ENCODE data around the gene OCSTAMP.

OCSTAMP gene

GRCh38 chr20:46541229-46541935 lies 9.1 kb downstream of the OCSTAMP start:
- TF ChIP-seq ZFX (IDR thresholded peaks at IDR 0.05; ENCODE audit: borderline replicate concordance), result no peak
- no peak for TF ChIP-seq CTCF (IDR thresholded peaks at IDR 0.05)
- H3K27ac ChIP-seq, result no peak overlapping the region

GRCh38 chr20:46539113-46539512 lies 11.3 kb downstream of the OCSTAMP start:
- TF ChIP-seq ZFX (IDR thresholded peaks at IDR 0.05; ENCODE audit: borderline replicate concordance) (no peak), CTCF (IDR thresholded peaks at IDR 0.05) (0 out of 2 replicates have a peak, but pooled peaks have one; percentile 14)

GRCh38 chr20:46530640-46531039 lies 19.8 kb downstream of the OCSTAMP start:
- no peak for TF ChIP-seq CTCF (IDR thresholded peaks at IDR 0.05)
- no peak for TF ChIP-seq ZFX (IDR thresholded peaks at IDR 0.05; ENCODE audit: borderline replicate concordance)
- no peak overlapping the region for H3K27ac ChIP-seq

More at GRCh38 chr20:46539113-46539512, 11.3 kb downstream of the OCSTAMP start:
- no peak overlapping the region for H3K27ac ChIP-seq

- no peak overlapping the region for H3K27ac ChIP-seq
- TF ChIP-seq ZFX (IDR thresholded peaks at IDR 0.05; ENCODE audit: borderline replicate concordance) (no peak), CTCF (IDR thresholded peaks at IDR 0.05) (no peak)
Observed at GRCh38 chr20:46523696-46524328, 26.6 kb downstream of the OCSTAMP start.

GRCh38 chr20:46523108-46523507 lies 27.3 kb downstream of the OCSTAMP start:
- H3K27ac ChIP-seq, result no peak overlapping the region
- TF ChIP-seq ZFX (IDR thresholded peaks at IDR 0.05; ENCODE audit: borderline replicate concordance) (no peak), CTCF (IDR thresholded peaks at IDR 0.05) (no peak)

- TF ChIP-seq ZFX (IDR thresholded peaks at IDR 0.05; ENCODE audit: borderline replicate concordance), result no peak
- TF ChIP-seq CTCF (IDR thresholded peaks at IDR 0.05), result peak; percentile 81
- H3K27ac ChIP-seq, result no peak overlapping the region
Observed at GRCh38 chr20:46520976-46521579, 29.4 kb downstream of the OCSTAMP start.

GRCh38 chr20:46520540-46520939 lies 29.9 kb downstream of the OCSTAMP start:
- no peak for TF ChIP-seq ZFX (IDR thresholded peaks at IDR 0.05; ENCODE audit: borderline replicate concordance)
- no peak for TF ChIP-seq CTCF (IDR thresholded peaks at IDR 0.05)
- no peak overlapping the region for H3K27ac ChIP-seq

Measured in 22Rv1 (cell line).